T-cell (primary cell): ENCODE results near the gene KCNQ2. TPM values are rescaled to one million over a fixed set of nuclear protein-coding genes. Genes with fewer than 3 reads are reported as not detected.

Experiments used
- ATAC-seq, 4 experiments: fragments of 200-7000 bp in 3 of 4; fragments of 150-1000 bp in 1 of 4; cut with Tn5 transposase; replicated peaks in 1 of 4; 1 replicate in 3 of 4; 2 replicates in 1 of 4; pipeline ENCODE4 v1.10.0; 2021; ENCODE audit warnings: moderate library complexity in 3 of 4, mild to moderate bottlenecking in 2 of 4, moderate number of reproducible peaks in 1 of 4
- CTCF ChIA-PET, 2 donors: fragments of 300-600 bp; sonication (Branson Sonifier 250); formaldehyde crosslinking; loops; one replicate each; lab custom pipeline; 2022; ENCODE audit warnings: antibody characterized with exemption in 2 of 2; lab: Charles Lee
- POLR2A ChIA-PET, 2 donors: fragments of 300-600 bp; sonication (Branson Sonifier 250); formaldehyde crosslinking; loops; one replicate each; lab custom pipeline; 2022; ENCODE audit warnings: antibody characterized with exemption in 2 of 2; lab: Charles Lee
- DNase-seq, 35 experiments: peaks; one replicate each; pipeline versions ENCODE4 v3.0.0 to v3.0.0-alpha.2; 2013 to 2023
- H3K27ac ChIP-seq: one replicate; pipeline ENCODE4 v1.5.1; 2013; ENCODE audit warnings: low read length
- H3K27me3 ChIP-seq, 2 experiments: replicated peaks in 1 of 2; 1 replicate in 1 of 2; 2 replicates in 1 of 2; pipeline versions ENCODE4 v1.6.1 to v1.7.0; 2013; ENCODE audit warnings: low read length in 1 of 2, mixed read lengths in 1 of 2; ENCODE audit not compliant: control insufficient read depth in 2 of 2, insufficient read depth in 2 of 2; ENCODE audit errors: extremely low read depth in 1 of 2
- H3K36me3 ChIP-seq, 2 donors: 1 replicate in 1 of 2; 2 replicates in 1 of 2; pipeline versions ENCODE4 v1.6.1 to v1.7.0; 2013; ENCODE audit warnings: low read length in 1 of 2; ENCODE audit not compliant: control insufficient read depth in 2 of 2, insufficient read depth in 1 of 2; ENCODE audit errors: extremely low read depth in 1 of 2
- H3K4me1 ChIP-seq, 2 experiments: 1 replicate in 1 of 2; 2 replicates in 1 of 2; pipeline versions ENCODE4 v1.6.1 to v1.7.0; 2013; ENCODE audit warnings: low read length in 2 of 2, mixed read lengths in 1 of 2; ENCODE audit not compliant: insufficient read depth in 2 of 2, control insufficient read depth in 1 of 2; ENCODE audit errors: extremely low read depth in 1 of 2
- H3K4me3 ChIP-seq, 2 donors: 1 replicate in 1 of 2; 2 replicates in 1 of 2; pipeline versions ENCODE4 v1.5.1 to v1.7.0; 2013; ENCODE audit warnings: mild to moderate bottlenecking in 2 of 2, low read length in 1 of 2, moderate library complexity in 1 of 2; ENCODE audit not compliant: control insufficient read depth in 1 of 2; ENCODE audit errors: extremely low read depth in 1 of 2
- H3K9me3 ChIP-seq: 2 replicates; pipeline ENCODE4 v1.7.0; 2013
- H3K27ac Mint-ChIP-seq, 2 donors: one replicate each; pipeline ENCODE4 v1.8.0; 2020 to 2021; ENCODE audit warnings: mild to moderate bottlenecking in 2 of 2, mixed read lengths in 2 of 2
- H3K27me3 Mint-ChIP-seq, 2 donors: one replicate each; pipeline ENCODE4 v1.8.0; 2021 to 2022; ENCODE audit warnings: mixed read lengths in 2 of 2
- H3K36me3 Mint-ChIP-seq: one replicate; pipeline ENCODE4 v1.8.0; 2021; ENCODE audit warnings: mixed read lengths
- H3K4me1 Mint-ChIP-seq, 3 donors: one replicate each; pipeline ENCODE4 v1.8.0; 2020 to 2022; ENCODE audit warnings: mixed read lengths in 3 of 3, mild to moderate bottlenecking in 1 of 3
- H3K4me3 Mint-ChIP-seq, 3 donors: one replicate each; pipeline ENCODE4 v1.8.0; 2020 to 2022; ENCODE audit warnings: mild to moderate bottlenecking in 3 of 3, mixed read lengths in 3 of 3, moderate library complexity in 3 of 3
- H3K9me3 Mint-ChIP-seq, 3 donors: one replicate each; pipeline ENCODE4 v1.8.0; 2020 to 2022; ENCODE audit warnings: mixed read lengths in 3 of 3
- WGBS: methylation state at CpG from one replicate; pipeline ENCODE4 v1.1.5; 2013; ENCODE audit warnings: missing lambda C conversion rate; ENCODE audit not compliant: insufficient coverage; 5-methylcytosine and 5-hydroxymethylcytosine counted together
- total RNA-seq, 35 experiments: library from RNA in 6 of 35; stranded (reverse) in 6 of 35; fragments of 120-200 nt in 1 of 35; gene quantifications; one replicate each; pipeline versions ENCODE4 v1.2.1 to v1.2.4 and lab custom pipeline; 2013 to 2026

Gene KCNQ2
- total RNA-seq, 5 donors from 2014 or later (not counting 1 experiment from before 2014, with no cell fraction given) = 0.19 to 0.49 (median 0.32) TPM

GRCh38 chr20:63395723-63396122 is 76.7 kb downstream of the KCNQ2 start:
- DNase-seq (no peak), ATAC-seq (no peak)
- Mint-ChIP-seq H3K36me3 (no peaks in the 10 kb centered on the region), H3K4me3 (no peak overlapping the region), H3K9me3 (no peaks in the 10 kb centered on the region), H3K4me1 (no peaks in the 10 kb centered on the region), H3K27me3 (peaks cover 0 to 14% of the 10 kb centered on the region in 2 donors), H3K27ac (no peak overlapping the region)
- WGBS = 84% methylated on average over 14 of the region's 14 CpGs
- H3K36me3 ChIP-seq = no peaks in the 10 kb centered on the region
- ChIA-PET CTCF (no interaction called here), POLR2A (no interaction called here)
- no peak overlapping the region for H3K27ac ChIP-seq
- peaks cover 0 to 35% of the 10 kb centered on the region in 2 experiments for H3K27me3 ChIP-seq
- H3K4me3 ChIP-seq = no peak overlapping the region
- no peaks in the 10 kb centered on the region for H3K9me3 ChIP-seq
- H3K4me1 ChIP-seq = no peaks in the 10 kb centered on the region

- H3K27ac Mint-ChIP-seq = no peak overlapping the region
- Histone ChIP-seq H3K27ac (no peak overlapping the region), H3K27me3 (peaks cover 0 to 33% of the 10 kb centered on the region in 2 experiments), H3K9me3 (no peaks in the 10 kb centered on the region), H3K36me3 (no peaks in the 10 kb centered on the region), H3K4me1 (no peaks in the 10 kb centered on the region), H3K4me3 (no peak overlapping the region)
- peaks cover 0 to 17% of the 10 kb centered on the region in 2 donors for H3K27me3 Mint-ChIP-seq
- ATAC-seq (no peak), DNase-seq (no peak)
- ChIA-PET CTCF (no interaction called here), POLR2A (no interaction called here)
- no peaks in the 10 kb centered on the region for H3K9me3 Mint-ChIP-seq
- no peaks in the 10 kb centered on the region for H3K36me3 Mint-ChIP-seq
- H3K4me3 Mint-ChIP-seq = no peak overlapping the region
- 79% methylated on average over 19 of the region's 22 CpGs for WGBS
- H3K4me1 Mint-ChIP-seq = no peaks in the 10 kb centered on the region
Observed at GRCh38 chr20:63394920-63395455, 77.5 kb downstream of the KCNQ2 start.

- ATAC-seq (no peak), DNase-seq (no peak)
- CTCF ChIA-PET = no interaction called here
- Mint-ChIP-seq H3K27me3 (peaks cover 0 to 17% of the 10 kb centered on the region in 2 donors), H3K4me3 (no peak overlapping the region), H3K9me3 (no peaks in the 10 kb centered on the region), H3K36me3 (no peaks in the 10 kb centered on the region), H3K27ac (no peak overlapping the region), H3K4me1 (no peaks in the 10 kb centered on the region)
- no peak overlapping the region for H3K4me3 ChIP-seq
- H3K36me3 ChIP-seq = no peaks in the 10 kb centered on the region
- POLR2A ChIA-PET = no interaction called here
- no peak overlapping the region for H3K27ac ChIP-seq
- H3K27me3 ChIP-seq = peaks cover 0 to 28% of the 10 kb centered on the region in 2 experiments
- H3K4me1 ChIP-seq = no peaks in the 10 kb centered on the region
- 28% methylated on average over 29 of the region's 32 CpGs for whole genome bisulfite sequencing
- no peaks in the 10 kb centered on the region for H3K9me3 ChIP-seq
Observed at GRCh38 chr20:63394069-63394919, 78.2 kb downstream of the KCNQ2 start.

- Histone ChIP-seq H3K27ac (no peak overlapping the region), H3K9me3 (no peaks in the 10 kb centered on the region), H3K4me3 (no peak overlapping the region), H3K36me3 (no peaks in the 10 kb centered on the region), H3K27me3 (peaks cover 0 to 28% of the 10 kb centered on the region in 2 experiments), H3K4me1 (no peaks in the 10 kb centered on the region)
- Mint-ChIP-seq H3K27ac (no peak overlapping the region), H3K4me1 (no peaks in the 10 kb centered on the region), H3K36me3 (no peaks in the 10 kb centered on the region), H3K27me3 (peaks cover 0 to 17% of the 10 kb centered on the region in 2 donors), H3K4me3 (no peak overlapping the region), H3K9me3 (no peaks in the 10 kb centered on the region)
- ATAC-seq (no peak), DNase-seq (no peak)
- ChIA-PET CTCF (no interaction called here), POLR2A (no interaction called here)
- 83% methylated on average over 16 of the region's 17 CpGs for WGBS
Observed at GRCh38 chr20:63393566-63393965, 78.9 kb downstream of the KCNQ2 start.

- no peak overlapping the region for H3K27ac Mint-ChIP-seq
- DNase-seq (no peak), ATAC-seq (no peak)
- H3K27me3 Mint-ChIP-seq = peaks cover 0 to 19% of the 10 kb centered on the region in 2 donors
- H3K27ac ChIP-seq = no peak overlapping the region
- no peaks in the 10 kb centered on the region for H3K36me3 Mint-ChIP-seq
- H3K36me3 ChIP-seq = no peaks in the 10 kb centered on the region
- H3K4me3 Mint-ChIP-seq = no peak overlapping the region
- no peaks in the 10 kb centered on the region for H3K4me1 ChIP-seq
- no peaks in the 10 kb centered on the region for H3K4me1 Mint-ChIP-seq
- peaks cover 0 to 28% of the 10 kb centered on the region in 2 experiments for H3K27me3 ChIP-seq
- ChIA-PET POLR2A (no interaction called here), CTCF (no interaction called here)
- 91% methylated on average over 8 of the region's 17 CpGs for WGBS
- peaks cover 0 to 3% (median 0%) of the 10 kb centered on the region in 3 donors for H3K9me3 Mint-ChIP-seq
- H3K9me3 ChIP-seq = no peaks in the 10 kb centered on the region
- H3K4me3 ChIP-seq = no peak overlapping the region
Observed at GRCh38 chr20:63392465-63393365, 79.7 kb downstream of the KCNQ2 start.

GRCh38 chr20:63387917-63388316 is 84.5 kb downstream of the KCNQ2 start:
- ATAC-seq = no peak
- H3K27me3 ChIP-seq = peaks cover 0 to 30% of the 10 kb centered on the region in 2 experiments

More at GRCh38 chr20:63387917-63388316, 84.5 kb downstream of the KCNQ2 start:
- no peaks in the 10 kb centered on the region for H3K36me3 ChIP-seq
- Mint-ChIP-seq H3K4me3 (no peak overlapping the region), H3K27ac (no peak overlapping the region), H3K27me3 (peaks cover 0 to 11% of the 10 kb centered on the region in 2 donors), H3K9me3 (peaks cover 8 to 16% (median 10%) of the 10 kb centered on the region in 3 donors), H3K36me3 (no peaks in the 10 kb centered on the region), H3K4me1 (no peaks in the 10 kb centered on the region)
- no peaks in the 10 kb centered on the region for H3K4me1 ChIP-seq
- 95% methylated on average over 12 of the region's 18 CpGs for WGBS
- H3K9me3 ChIP-seq = no peaks in the 10 kb centered on the region
- ChIA-PET POLR2A (no interaction called here), CTCF (no interaction called here)
- no peak overlapping the region for H3K27ac ChIP-seq
- no peak for DNase-seq
- H3K4me3 ChIP-seq = no peak overlapping the region
